ENCODE results near the gene CERT1. TPM values are rescaled to one million over a fixed set of nuclear protein-coding genes. Genes with fewer than 3 reads are reported as not detected.

CERT1 gene
- total RNA-seq, 1 experiment from 2014 or later, result 50.2 TPM

- Histone ChIP-seq H3K27me3 (ENCODE audit: insufficient read depth, low read length) (no peaks in the 10 kb centered on the region), H4K91ac (ENCODE audit: insufficient read length, low read depth, low read length) (no peak overlapping the region), H3K4me2 (ENCODE audit: insufficient read depth, insufficient read length, low read length) (no peak overlapping the region), H3K9ac (ENCODE audit: extremely low read depth, insufficient read length, low read length) (no peak overlapping the region), H3K23me2 (ENCODE audit: insufficient read length, low read depth, low read length, poor library complexity, severe bottlenecking) (no peaks in the 10 kb centered on the region), H4K5ac (ENCODE audit: insufficient read length, low read depth, low read length) (no peak overlapping the region), H2BK12ac (ENCODE audit: insufficient read length, low read depth, low read length) (no peak overlapping the region), H2AFZ (ENCODE audit: low read length) (no peak overlapping the region), H3K79me1 (ENCODE audit: insufficient read depth, low read depth, low read length, poor library complexity, severe bottlenecking) (no peaks in the 10 kb centered on the region), H3K56ac (ENCODE audit: insufficient read length, low read depth, low read length) (no peak overlapping the region), H4K20me1 (ENCODE audit: control insufficient read depth, insufficient read depth, insufficient read length) (no peaks in the 10 kb centered on the region), H2BK5ac (ENCODE audit: insufficient read length, low read length) (no peak overlapping the region), H4K8ac (replicated peaks; ENCODE audit: insufficient read length, low read depth, low read length) (no peak overlapping the region), H3K4ac (ENCODE audit: low read depth, low read length) (no peak overlapping the region), H2AK5ac (ENCODE audit: insufficient read length, low read length) (no peak overlapping the region), H3K14ac (ENCODE audit: insufficient read depth, low read length) (no peak overlapping the region), H3K4me1 (ENCODE audit: insufficient read depth, low read length) (no peaks in the 10 kb centered on the region), H3K23ac (ENCODE audit: insufficient read length, low read depth, low read length) (no peak overlapping the region), H2BK120ac (ENCODE audit: low read depth, low read length, poor library complexity, severe bottlenecking) (no peak overlapping the region), H3T11ph (ENCODE audit: low read length) (no peak overlapping the region), H3K79me2 (ENCODE audit: insufficient read depth, low read length) (no peaks in the 10 kb centered on the region), H3K27ac (ENCODE audit: insufficient read length, low read depth, low read length) (no peak overlapping the region), H2BK15ac (ENCODE audit: low read depth, low read length) (no peak overlapping the region), H2BK20ac (ENCODE audit: low read depth, low read length, poor library complexity, severe bottlenecking) (no peak overlapping the region), H3K9me3 (ENCODE audit: control insufficient read depth, low read depth, low read length) (no peaks in the 10 kb centered on the region), H3K18ac (ENCODE audit: insufficient read length, low read depth, low read length) (no peak overlapping the region)
- H3K4me1 Mint-ChIP-seq, result peaks cover 24 to 27% of the 10 kb centered on the region in 2 experiments
- H3K27ac Mint-ChIP-seq, result no peak overlapping the region; a peak in 1 of 7 replicates
- no peaks in the 10 kb centered on the region; the same call in 1 of the 2 replicates for H3K27me3 Mint-ChIP-seq (ENCODE audit: low read depth)
- DNase-seq, result no peak
- peaks cover 0 to 8% (median 0%) of the 10 kb centered on the region in 3 experiments; a peak in 1 of 7 replicates for H3K36me3 Mint-ChIP-seq (ENCODE audit: insufficient read depth in 1 of 3, low read depth in 3 of 3)
- TF ChIP-seq CTCF (conservative IDR thresholded peaks at IDR 0.05), result no peak
- no peaks in the 10 kb centered on the region for H3K9me3 Mint-ChIP-seq
- H3K4me3 Mint-ChIP-seq, result no peak overlapping the region
Observed at GRCh38 chr5:75367401-75367800, 144.0 kb downstream of the CERT1 start.

All from H9 (cell line).